ENCODE data around the gene INMT. TPM values are rescaled to one million over a fixed set of nuclear protein-coding genes. Genes with fewer than 3 reads are reported as not detected.

The INMT gene
- polyA plus RNA-seq, 1 of the 3 experiments (the other 2 are of a cell fraction), result not detected

- peaks cover 0 to 9% of the 10 kb centered on the region in 2 experiments; a peak in 1 of 4 replicates for H3K4me1 ChIP-seq (ENCODE audit: control insufficient read depth in 1 of 2, insufficient read depth in 2 of 2, low read depth in 1 of 2, low read length in 1 of 2)
- POLR2A ChIA-PET, result no interaction called here
- no peak for DNase-seq
- no peak overlapping the region for H3K27ac ChIP-seq (ENCODE audit: low read depth in 2 of 2, low read length in 1 of 2)
- no peak for TF ChIP-seq NRF1 (IDR thresholded peaks at IDR 0.05; ENCODE audit: low read depth, low read length)
- no peak for TF ChIP-seq RAD21 (IDR thresholded peaks at IDR 0.05; ENCODE audit: low read length)
- no peak for TF ChIP-seq EP300 (IDR thresholded peaks at IDR 0.05; ENCODE audit: borderline replicate concordance in 1 of 2, low read depth in 1 of 2, low read length in 1 of 2)
- TF ChIP-seq SMC3 (IDR thresholded peaks at IDR 0.05; ENCODE audit: low read depth, low read length), result no peak
- no peak overlapping the region for H3K4me2 ChIP-seq
- WGBS (ENCODE audit: low lambda C conversion rate), result 39% methylated on average over 4 of the region's 4 CpGs
- no peaks in the 10 kb centered on the region for H3K9me3 ChIP-seq
- H3K36me3 ChIP-seq (replicated peaks in 1 of 2; ENCODE audit: control insufficient read depth in 1 of 2, insufficient read depth in 2 of 2, low read length in 1 of 2), result no peaks in the 10 kb centered on the region
- no peaks in the 10 kb centered on the region for H3F3A ChIP-seq (replicated peaks; ENCODE audit: insufficient read depth)
- no peak overlapping the region for H3K4me3 ChIP-seq (ENCODE audit: low read depth in 2 of 2, low read length in 1 of 2)
- H3K79me2 ChIP-seq (ENCODE audit: insufficient read depth), result no peaks in the 10 kb centered on the region
- CTCF ChIA-PET, result interaction anchor here (1.6 to 3.0 kb wide), 3 partner anchors 9 to 36 kb away, joined by 5 to 12 read pairs (median 10); partner anchors contain the start of gene CRHR2
- H2AFZ ChIP-seq (ENCODE audit: low read depth), result no peak overlapping the region
- no peaks in the 10 kb centered on the region for H3K9me2 ChIP-seq
- H4K20me1 ChIP-seq (ENCODE audit: insufficient read depth), result no peaks in the 10 kb centered on the region
- peaks cover 17% of the 10 kb centered on the region for H3K27me3 ChIP-seq (ENCODE audit: insufficient read depth)
- no peak overlapping the region for H3K9ac ChIP-seq
These were observed 48.2 kb upstream of the INMT start for GRCh38 chr7:30703756-30704155.

- CTCF ChIA-PET, result interaction anchor here (1.0 to 2.5 kb wide), 5 partner anchors 11 to 429 kb away, joined by 3 to 12 read pairs (median 3); partner anchors contain the start of gene CRHR2
- Histone ChIP-seq H3K36me3 (replicated peaks in 1 of 2; ENCODE audit: control insufficient read depth in 1 of 2, insufficient read depth in 2 of 2, low read length in 1 of 2) (no peaks in the 10 kb centered on the region), H3K27me3 (ENCODE audit: insufficient read depth) (peaks cover 17% of the 10 kb centered on the region), H3K4me2 (no peak overlapping the region), H3K4me3 (ENCODE audit: low read depth in 2 of 2, low read length in 1 of 2) (no peak overlapping the region), H3K9ac (no peak overlapping the region), H3K4me1 (ENCODE audit: control insufficient read depth in 1 of 2, insufficient read depth in 2 of 2, low read depth in 1 of 2, low read length in 1 of 2) (peaks cover 0 to 9% of the 10 kb centered on the region in 2 experiments; a peak in 1 of 4 replicates), H3K79me2 (ENCODE audit: insufficient read depth) (no peaks in the 10 kb centered on the region), H3K27ac (ENCODE audit: low read depth in 2 of 2, low read length in 1 of 2) (no peak overlapping the region), H2AFZ (ENCODE audit: low read depth) (no peak overlapping the region), H3K9me2 (no peaks in the 10 kb centered on the region), H4K20me1 (ENCODE audit: insufficient read depth) (no peaks in the 10 kb centered on the region), H3K9me3 (no peaks in the 10 kb centered on the region), H3F3A (replicated peaks; ENCODE audit: insufficient read depth) (no peaks in the 10 kb centered on the region)
- POLR2A ChIA-PET, result no interaction called here
- DNase-seq, result no peak
- TF ChIP-seq SMC3 (IDR thresholded peaks at IDR 0.05; ENCODE audit: low read depth, low read length) (no peak), TEAD4 (IDR thresholded peaks at IDR 0.05; ENCODE audit: borderline replicate concordance, insufficient read depth) (no peak), TCF12 (IDR thresholded peaks at IDR 0.05) (no peak), CHD2 (IDR thresholded peaks at IDR 0.05; ENCODE audit: low read length, partially characterized antibody) (no peak), RFX5 (IDR thresholded peaks at IDR 0.05; ENCODE audit: low read length) (no peak), PBX3 (IDR thresholded peaks at IDR 0.05) (no peak), YY1 (IDR thresholded peaks at IDR 0.05; ENCODE audit: low read depth) (no peak), ELF1 (IDR thresholded peaks at IDR 0.05) (no peak), POLR2AphosphoS5 (IDR thresholded peaks at IDR 0.05; ENCODE audit: low read depth, low read length) (no peak), USF1 (IDR thresholded peaks at IDR 0.05; ENCODE audit: borderline replicate concordance, low read depth) (no peak), FOXM1 (IDR thresholded peaks at IDR 0.05; ENCODE audit: low read depth) (no peak), JUND (IDR thresholded peaks at IDR 0.05) (no peak), TAF1 (IDR thresholded peaks at IDR 0.05; ENCODE audit: borderline replicate concordance, low read depth, low read length) (no peak)
- TF ChIP-seq, protein P1, sequence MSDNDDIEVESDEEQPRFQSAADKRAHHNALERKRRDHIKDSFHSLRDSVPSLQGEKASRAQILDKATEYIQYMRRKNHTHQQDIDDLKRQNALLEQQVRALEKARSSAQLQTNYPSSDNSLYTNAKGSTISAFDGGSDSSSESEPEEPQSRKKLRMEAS (IDR thresholded peaks at IDR 0.05; ENCODE audit: low read depth), result no peak
- WGBS (ENCODE audit: low lambda C conversion rate), result 61% methylated on average over 6 of the region's 8 CpGs
These were observed 46.9 kb upstream of the INMT start for GRCh38 chr7:30705008-30705407.

All from SK-N-SH (cell line).